ENCODE data around the gene LAMA5. TPM values are rescaled to one million over a fixed set of nuclear protein-coding genes. Genes with fewer than 3 reads are reported as not detected.

The LAMA5 gene
- total and polyA plus RNA-seq, 2 experiments from 2014 or later: 201 to 298 TPM

DNA sequence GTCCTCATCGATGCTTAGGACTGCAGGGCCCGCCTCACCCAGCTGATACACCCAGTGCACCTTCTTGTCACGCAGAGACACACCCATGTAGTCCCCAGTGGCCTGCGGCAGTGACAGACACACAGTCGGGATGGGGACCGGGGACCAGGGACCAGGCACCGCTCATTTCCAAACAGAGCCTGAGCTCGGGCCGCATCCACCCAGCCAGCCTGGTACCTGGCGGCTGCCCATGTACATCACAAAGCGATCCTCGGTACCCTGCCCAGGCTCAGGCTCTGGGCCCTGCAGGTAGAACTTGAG lies 52.8 kb downstream of the LAMA5 start:
- H3K27ac ChIP-seq (ENCODE audit: low read depth): no peak overlapping the region
- ATAC-seq: no peak
- peaks cover 35% of the 10 kb centered on the region for H3K27me3 Mint-ChIP-seq (ENCODE audit: insufficient read depth, low read depth, poor library complexity)
- no peaks in the 10 kb centered on the region for H3K9me2 ChIP-seq (ENCODE audit: insufficient read depth)
- no peak overlapping the region for H2AFZ ChIP-seq
- no peak overlapping the region for H3K27ac Mint-ChIP-seq
- H3K36me3 ChIP-seq (ENCODE audit: insufficient read depth): peaks cover 22% of the 10 kb centered on the region
- H3K27me3 ChIP-seq (ENCODE audit: insufficient read depth): no peaks in the 10 kb centered on the region
- H3K79me2 ChIP-seq (replicated peaks; ENCODE audit: insufficient read depth): no peaks in the 10 kb centered on the region
- peaks cover 48% of the 10 kb centered on the region for H3K36me3 Mint-ChIP-seq (ENCODE audit: low read depth)
- TF ChIP-seq, protein P1, sequence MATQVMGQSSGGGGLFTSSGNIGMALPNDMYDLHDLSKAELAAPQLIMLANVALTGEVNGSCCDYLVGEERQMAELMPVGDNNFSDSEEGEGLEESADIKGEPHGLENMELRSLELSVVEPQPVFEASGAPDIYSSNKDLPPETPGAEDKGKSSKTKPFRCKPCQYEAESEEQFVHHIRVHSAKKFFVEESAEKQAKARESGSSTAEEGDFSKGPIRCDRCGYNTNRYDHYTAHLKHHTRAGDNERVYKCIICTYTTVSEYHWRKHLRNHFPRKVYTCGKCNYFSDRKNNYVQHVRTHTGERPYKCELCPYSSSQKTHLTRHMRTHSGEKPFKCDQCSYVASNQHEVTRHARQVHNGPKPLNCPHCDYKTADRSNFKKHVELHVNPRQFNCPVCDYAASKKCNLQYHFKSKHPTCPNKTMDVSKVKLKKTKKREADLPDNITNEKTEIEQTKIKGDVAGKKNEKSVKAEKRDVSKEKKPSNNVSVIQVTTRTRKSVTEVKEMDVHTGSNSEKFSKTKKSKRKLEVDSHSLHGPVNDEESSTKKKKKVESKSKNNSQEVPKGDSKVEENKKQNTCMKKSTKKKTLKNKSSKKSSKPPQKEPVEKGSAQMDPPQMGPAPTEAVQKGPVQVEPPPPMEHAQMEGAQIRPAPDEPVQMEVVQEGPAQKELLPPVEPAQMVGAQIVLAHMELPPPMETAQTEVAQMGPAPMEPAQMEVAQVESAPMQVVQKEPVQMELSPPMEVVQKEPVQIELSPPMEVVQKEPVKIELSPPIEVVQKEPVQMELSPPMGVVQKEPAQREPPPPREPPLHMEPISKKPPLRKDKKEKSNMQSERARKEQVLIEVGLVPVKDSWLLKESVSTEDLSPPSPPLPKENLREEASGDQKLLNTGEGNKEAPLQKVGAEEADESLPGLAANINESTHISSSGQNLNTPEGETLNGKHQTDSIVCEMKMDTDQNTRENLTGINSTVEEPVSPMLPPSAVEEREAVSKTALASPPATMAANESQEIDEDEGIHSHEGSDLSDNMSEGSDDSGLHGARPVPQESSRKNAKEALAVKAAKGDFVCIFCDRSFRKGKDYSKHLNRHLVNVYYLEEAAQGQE (IDR thresholded peaks at IDR 0.05; ENCODE audit: unreplicated experiment): no peak
- TF ChIP-seq ZNF114 (CRISPR knock-in tag; IDR thresholded peaks at IDR 0.05) (no peak), JUNB (IDR thresholded peaks at IDR 0.05; ENCODE audit: unreplicated experiment) (no peak), EZH2 (IDR thresholded peaks at IDR 0.05; ENCODE audit: low read depth, unreplicated experiment) (no peak), CREB1 (CRISPR knock-in tag; IDR thresholded peaks at IDR 0.05; ENCODE audit: low read depth) (no peak)
- TF ChIP-seq, protein P2, sequence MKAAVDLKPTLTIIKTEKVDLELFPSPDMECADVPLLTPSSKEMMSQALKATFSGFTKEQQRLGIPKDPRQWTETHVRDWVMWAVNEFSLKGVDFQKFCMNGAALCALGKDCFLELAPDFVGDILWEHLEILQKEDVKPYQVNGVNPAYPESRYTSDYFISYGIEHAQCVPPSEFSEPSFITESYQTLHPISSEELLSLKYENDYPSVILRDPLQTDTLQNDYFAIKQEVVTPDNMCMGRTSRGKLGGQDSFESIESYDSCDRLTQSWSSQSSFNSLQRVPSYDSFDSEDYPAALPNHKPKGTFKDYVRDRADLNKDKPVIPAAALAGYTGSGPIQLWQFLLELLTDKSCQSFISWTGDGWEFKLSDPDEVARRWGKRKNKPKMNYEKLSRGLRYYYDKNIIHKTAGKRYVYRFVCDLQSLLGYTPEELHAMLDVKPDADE (IDR thresholded peaks at IDR 0.05): no peak
- TF ChIP-seq, protein P3, sequence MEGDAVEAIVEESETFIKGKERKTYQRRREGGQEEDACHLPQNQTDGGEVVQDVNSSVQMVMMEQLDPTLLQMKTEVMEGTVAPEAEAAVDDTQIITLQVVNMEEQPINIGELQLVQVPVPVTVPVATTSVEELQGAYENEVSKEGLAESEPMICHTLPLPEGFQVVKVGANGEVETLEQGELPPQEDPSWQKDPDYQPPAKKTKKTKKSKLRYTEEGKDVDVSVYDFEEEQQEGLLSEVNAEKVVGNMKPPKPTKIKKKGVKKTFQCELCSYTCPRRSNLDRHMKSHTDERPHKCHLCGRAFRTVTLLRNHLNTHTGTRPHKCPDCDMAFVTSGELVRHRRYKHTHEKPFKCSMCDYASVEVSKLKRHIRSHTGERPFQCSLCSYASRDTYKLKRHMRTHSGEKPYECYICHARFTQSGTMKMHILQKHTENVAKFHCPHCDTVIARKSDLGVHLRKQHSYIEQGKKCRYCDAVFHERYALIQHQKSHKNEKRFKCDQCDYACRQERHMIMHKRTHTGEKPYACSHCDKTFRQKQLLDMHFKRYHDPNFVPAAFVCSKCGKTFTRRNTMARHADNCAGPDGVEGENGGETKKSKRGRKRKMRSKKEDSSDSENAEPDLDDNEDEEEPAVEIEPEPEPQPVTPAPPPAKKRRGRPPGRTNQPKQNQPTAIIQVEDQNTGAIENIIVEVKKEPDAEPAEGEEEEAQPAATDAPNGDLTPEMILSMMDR (conservative IDR thresholded peaks at IDR 0.05; ENCODE audit: low read depth in 2 of 2): no peak
- TF ChIP-seq, protein P4, sequence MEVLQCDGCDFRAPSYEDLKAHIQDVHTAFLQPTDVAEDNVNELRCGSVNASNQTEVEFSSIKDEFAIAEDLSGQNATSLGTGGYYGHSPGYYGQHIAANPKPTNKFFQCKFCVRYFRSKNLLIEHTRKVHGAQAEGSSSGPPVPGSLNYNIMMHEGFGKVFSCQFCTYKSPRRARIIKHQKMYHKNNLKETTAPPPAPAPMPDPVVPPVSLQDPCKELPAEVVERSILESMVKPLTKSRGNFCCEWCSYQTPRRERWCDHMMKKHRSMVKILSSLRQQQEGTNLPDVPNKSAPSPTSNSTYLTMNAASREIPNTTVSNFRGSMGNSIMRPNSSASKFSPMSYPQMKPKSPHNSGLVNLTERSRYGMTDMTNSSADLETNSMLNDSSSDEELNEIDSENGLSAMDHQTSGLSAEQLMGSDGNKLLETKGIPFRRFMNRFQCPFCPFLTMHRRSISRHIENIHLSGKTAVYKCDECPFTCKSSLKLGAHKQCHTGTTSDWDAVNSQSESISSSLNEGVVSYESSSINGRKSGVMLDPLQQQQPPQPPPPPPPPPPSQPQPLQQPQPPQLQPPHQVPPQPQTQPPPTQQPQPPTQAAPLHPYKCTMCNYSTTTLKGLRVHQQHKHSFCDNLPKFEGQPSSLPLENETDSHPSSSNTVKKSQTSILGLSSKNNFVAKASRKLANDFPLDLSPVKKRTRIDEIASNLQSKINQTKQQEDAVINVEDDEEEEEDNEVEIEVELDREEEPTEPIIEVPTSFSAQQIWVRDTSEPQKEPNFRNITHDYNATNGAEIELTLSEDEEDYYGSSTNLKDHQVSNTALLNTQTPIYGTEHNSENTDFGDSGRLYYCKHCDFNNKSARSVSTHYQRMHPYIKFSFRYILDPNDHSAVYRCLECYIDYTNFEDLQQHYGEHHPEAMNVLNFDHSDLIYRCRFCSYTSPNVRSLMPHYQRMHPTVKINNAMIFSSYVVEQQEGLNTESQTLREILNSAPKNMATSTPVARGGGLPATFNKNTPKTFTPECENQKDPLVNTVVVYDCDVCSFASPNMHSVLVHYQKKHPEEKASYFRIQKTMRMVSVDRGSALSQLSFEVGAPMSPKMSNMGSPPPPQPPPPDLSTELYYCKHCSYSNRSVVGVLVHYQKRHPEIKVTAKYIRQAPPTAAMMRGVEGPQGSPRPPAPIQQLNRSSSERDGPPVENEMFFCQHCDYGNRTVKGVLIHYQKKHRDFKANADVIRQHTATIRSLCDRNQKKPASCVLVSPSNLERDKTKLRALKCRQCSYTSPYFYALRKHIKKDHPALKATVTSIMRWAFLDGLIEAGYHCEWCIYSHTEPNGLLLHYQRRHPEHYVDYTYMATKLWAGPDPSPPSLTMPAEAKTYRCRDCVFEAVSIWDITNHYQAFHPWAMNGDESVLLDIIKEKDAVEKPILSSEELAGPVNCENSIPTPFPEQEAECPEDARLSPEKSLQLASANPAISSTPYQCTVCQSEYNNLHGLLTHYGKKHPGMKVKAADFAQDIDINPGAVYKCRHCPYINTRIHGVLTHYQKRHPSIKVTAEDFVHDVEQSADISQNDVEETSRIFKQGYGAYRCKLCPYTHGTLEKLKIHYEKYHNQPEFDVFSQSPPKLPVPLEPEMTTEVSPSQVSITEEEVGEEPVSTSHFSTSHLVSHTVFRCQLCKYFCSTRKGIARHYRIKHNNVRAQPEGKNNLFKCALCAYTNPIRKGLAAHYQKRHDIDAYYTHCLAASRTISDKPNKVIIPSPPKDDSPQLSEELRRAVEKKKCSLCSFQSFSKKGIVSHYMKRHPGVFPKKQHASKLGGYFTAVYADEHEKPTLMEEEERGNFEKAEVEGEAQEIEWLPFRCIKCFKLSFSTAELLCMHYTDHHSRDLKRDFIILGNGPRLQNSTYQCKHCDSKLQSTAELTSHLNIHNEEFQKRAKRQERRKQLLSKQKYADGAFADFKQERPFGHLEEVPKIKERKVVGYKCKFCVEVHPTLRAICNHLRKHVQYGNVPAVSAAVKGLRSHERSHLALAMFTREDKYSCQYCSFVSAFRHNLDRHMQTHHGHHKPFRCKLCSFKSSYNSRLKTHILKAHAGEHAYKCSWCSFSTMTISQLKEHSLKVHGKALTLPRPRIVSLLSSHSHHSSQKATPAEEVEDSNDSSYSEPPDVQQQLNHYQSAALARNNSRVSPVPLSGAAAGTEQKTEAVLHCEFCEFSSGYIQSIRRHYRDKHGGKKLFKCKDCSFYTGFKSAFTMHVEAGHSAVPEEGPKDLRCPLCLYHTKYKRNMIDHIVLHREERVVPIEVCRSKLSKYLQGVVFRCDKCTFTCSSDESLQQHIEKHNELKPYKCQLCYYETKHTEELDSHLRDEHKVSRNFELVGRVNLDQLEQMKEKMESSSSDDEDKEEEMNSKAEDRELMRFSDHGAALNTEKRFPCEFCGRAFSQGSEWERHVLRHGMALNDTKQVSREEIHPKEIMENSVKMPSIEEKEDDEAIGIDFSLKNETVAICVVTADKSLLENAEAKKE (CRISPR knock-in tag; IDR thresholded peaks at IDR 0.05): no peak
- no peak overlapping the region for H3K4me3 ChIP-seq
- no peak for DNase-seq (ENCODE audit: low spot score)
- H3K4me2 ChIP-seq: no peak overlapping the region
- peaks cover 36% of the 10 kb centered on the region for H3F3A ChIP-seq (replicated peaks; ENCODE audit: low read depth)
- no peaks in the 10 kb centered on the region for H3K4me1 ChIP-seq (ENCODE audit: insufficient read depth)
- H3K9me3 Mint-ChIP-seq: peaks cover 17% of the 10 kb centered on the region
- H4K20me1 ChIP-seq (replicated peaks; ENCODE audit: insufficient read depth): no peaks in the 10 kb centered on the region
- H3K4me1 Mint-ChIP-seq: no peaks in the 10 kb centered on the region
- H3K4me3 Mint-ChIP-seq: no peak overlapping the region

Measured in GM23338 (cell line).